Skeletal muscle tissue (tissue), 4 donors: Measurements from ENCODE around the gene GAS7. TPM values are rescaled to one million over a fixed set of nuclear protein-coding genes. Genes with fewer than 3 reads are reported as not detected.

Source experiments
- H3K27ac ChIP-seq: one replicate; pipeline ENCODE4 v1.7.0; 2013; ENCODE audit warnings: mild to moderate bottlenecking, low read depth, low read length, inconsistent platforms
- H3K27me3 ChIP-seq, 3 donors: one replicate each; pipeline ENCODE4 v1.7.0; 2013; ENCODE audit warnings: low read length in 3 of 3; ENCODE audit not compliant: control insufficient read depth in 3 of 3, insufficient read depth in 3 of 3
- H3K36me3 ChIP-seq, 3 donors: one replicate each; pipeline ENCODE4 v1.7.0; 2013; ENCODE audit warnings: low read length in 3 of 3; ENCODE audit not compliant: control insufficient read depth in 3 of 3, insufficient read depth in 3 of 3
- H3K4me1 ChIP-seq, 3 donors: one replicate each; pipeline ENCODE4 v1.7.0; 2013; ENCODE audit warnings: low read length in 3 of 3, mild to moderate bottlenecking in 3 of 3; ENCODE audit not compliant: control insufficient read depth in 3 of 3, insufficient read depth in 3 of 3
- H3K4me3 ChIP-seq, 3 donors: one replicate each; pipeline ENCODE4 v1.7.0; 2013; ENCODE audit warnings: low read length in 3 of 3
- H3K9ac ChIP-seq, 3 donors: one replicate each; pipeline ENCODE4 v1.7.0; 2013; ENCODE audit warnings: low read length in 3 of 3, mild to moderate bottlenecking in 3 of 3, moderate library complexity in 2 of 3, low read depth in 1 of 3
- H3K9me3 ChIP-seq, 3 donors: one replicate each; pipeline ENCODE4 v1.7.0; 2013; ENCODE audit warnings: low read length in 3 of 3; ENCODE audit not compliant: control insufficient read depth in 3 of 3
- total RNA-seq: library from RNA; depleted of rRNA; stranded (reverse); fragments of >200 nt; gene quantifications from one replicate; pipeline ENCODE4 v1.2.3, GENCODE V29; 2014
- donor health status: Osteomylitis.

Gene GAS7
- total RNA-seq, 1 donor from 2014 or later = 58.5 TPM

DNA sequence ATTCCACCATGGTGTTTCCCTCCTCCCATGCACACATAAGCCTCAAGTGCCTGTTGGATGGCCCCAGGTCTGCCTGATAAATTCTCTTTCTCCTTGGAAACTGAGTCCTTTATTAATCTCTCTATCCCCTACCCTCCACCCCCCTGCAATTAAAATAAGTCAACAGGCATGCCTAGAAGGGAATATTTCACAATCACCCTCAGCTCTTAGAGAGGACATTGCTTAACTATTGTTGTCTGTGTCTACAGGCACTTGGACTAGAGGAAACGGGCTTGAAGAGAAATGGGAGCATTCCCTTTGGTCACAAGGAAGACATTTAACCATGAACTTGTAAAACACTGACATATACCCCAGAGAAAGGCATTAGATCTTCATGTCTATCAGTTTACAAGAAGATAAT lies 332.8 kb downstream of the GAS7 start:
- H3K4me3 ChIP-seq = no peak overlapping the region
- no peak overlapping the region for H3K27ac ChIP-seq
- peaks cover 0 to 1% (median 0%) of the 10 kb centered on the region in 3 donors for H3K9me3 ChIP-seq
- H3K27me3 ChIP-seq = no peaks in the 10 kb centered on the region
- H3K4me1 ChIP-seq = no peaks in the 10 kb centered on the region
- no peaks in the 10 kb centered on the region for H3K36me3 ChIP-seq
- H3K9ac ChIP-seq = no peak overlapping the region

DNA sequence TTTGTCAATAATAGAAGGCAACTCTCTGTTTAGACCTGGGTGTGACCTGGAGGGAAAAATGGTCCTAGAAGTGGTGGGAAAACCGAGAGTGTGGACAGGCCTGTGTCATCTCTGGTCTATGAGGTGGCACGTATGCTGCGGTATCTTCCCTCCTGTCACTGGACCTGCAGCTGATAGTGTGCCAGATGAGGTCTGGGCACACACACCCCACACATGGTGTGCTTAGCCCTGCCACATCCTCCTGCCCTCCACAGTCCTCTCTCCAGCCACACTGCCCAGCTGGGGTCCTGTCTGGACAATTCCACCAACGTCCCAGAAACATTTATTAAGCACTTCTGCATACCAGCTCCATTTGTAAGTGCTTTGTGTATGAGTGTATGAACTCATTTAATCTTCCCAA lies 335.5 kb downstream of the GAS7 start:
- peaks cover 0 to 5% (median 0%) of the 10 kb centered on the region in 3 donors for H3K9me3 ChIP-seq
- H3K27me3 ChIP-seq = no peaks in the 10 kb centered on the region
- H3K9ac ChIP-seq = no peak overlapping the region
- no peaks in the 10 kb centered on the region for H3K36me3 ChIP-seq
- H3K4me1 ChIP-seq = no peaks in the 10 kb centered on the region
- H3K27ac ChIP-seq = no peak overlapping the region
- no peak overlapping the region for H3K4me3 ChIP-seq

GRCh38 chr17:9862220-9862619 lies 336.2 kb downstream of the GAS7 start:
- Histone ChIP-seq H3K4me3 (no peak overlapping the region), H3K27ac (no peak overlapping the region), H3K9me3 (peaks cover 0 to 5% (median 4%) of the 10 kb centered on the region in 3 donors), H3K9ac (no peak overlapping the region), H3K27me3 (no peaks in the 10 kb centered on the region), H3K4me1 (no peaks in the 10 kb centered on the region), H3K36me3 (no peaks in the 10 kb centered on the region)

- no peaks in the 10 kb centered on the region for H3K4me1 ChIP-seq
- peaks cover 0 to 5% (median 4%) of the 10 kb centered on the region in 3 donors for H3K9me3 ChIP-seq
- no peak overlapping the region for H3K4me3 ChIP-seq
- H3K36me3 ChIP-seq = no peaks in the 10 kb centered on the region
- H3K9ac ChIP-seq = no peak overlapping the region
- no peak overlapping the region for H3K27ac ChIP-seq
- no peaks in the 10 kb centered on the region for H3K27me3 ChIP-seq
Measured at GRCh38 chr17:9860851-9861250, 337.6 kb downstream of the GAS7 start.

Other genes with a start within 250 kb of the GAS7 start
- gene MYH13, start 174.4 kb upstream of the GAS7 start, total RNA-seq = 0.52 TPM
- 3,493 TPM for gene MYH8, start 223.3 kb upstream of the GAS7 start, total RNA-seq